ENCODE data around the gene SLC25A45. TPM values are rescaled to one million over a fixed set of nuclear protein-coding genes. Genes with fewer than 3 reads are reported as not detected.

SLC25A45 gene
- total RNA-seq, 4 donors from 2014 or later: 2.6 to 12.4 (median 5.6) TPM

DNA sequence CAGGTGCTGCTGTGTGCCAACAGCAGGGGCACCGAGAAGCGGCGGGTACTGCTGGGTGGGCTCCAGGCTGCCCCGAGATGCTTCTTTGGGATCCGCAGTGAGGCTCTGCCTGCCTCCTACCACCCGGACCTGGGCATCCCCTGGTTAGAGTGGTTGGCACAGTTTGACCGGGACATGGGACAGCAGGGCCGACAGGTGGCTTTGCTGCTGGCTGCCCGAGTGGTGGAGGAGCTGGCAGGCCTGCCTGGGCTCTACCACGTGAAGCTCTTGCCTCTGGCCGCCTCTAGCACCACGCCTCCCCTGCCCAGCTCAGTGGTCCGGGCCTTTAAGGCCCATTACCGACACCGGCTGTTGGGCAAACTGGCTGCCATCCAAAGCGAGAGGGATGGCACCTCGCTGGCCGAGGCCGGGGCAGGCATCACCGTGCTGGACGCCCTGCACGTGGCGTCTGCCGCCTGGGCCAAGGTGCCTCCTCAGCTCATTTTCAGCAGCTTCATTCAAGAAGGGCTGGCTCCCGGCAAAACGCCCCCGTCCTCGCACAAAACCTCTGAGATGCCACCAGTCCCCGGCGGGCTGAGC, 26.0 kb downstream of the SLC25A45 start:
- peak overlapping the region; percentile 32 to 64 (median 57) for H3K27ac ChIP-seq
- DNase-seq (peak; percentile 85 to 93), ATAC-seq (peak; percentile 57 to 72)
- in situ Hi-C loops (cut with MboI; ENCODE audit: low sequenced_read_pairs in 4 of 4) (no loop called here), intact Hi-C loops (cut with DNase I; ENCODE audit: low total_unique reads) (no loop called here)
- H3K36me3 ChIP-seq: peaks cover 0 to 9% of the 10 kb centered on the region in 2 donors
- no peaks in the 10 kb centered on the region for H3K9me3 ChIP-seq
- H3K4me3 ChIP-seq: peak overlapping the region in 3 of 4 donors; percentile 57 to 68 (median 67)
- TF ChIP-seq, protein P1, sequence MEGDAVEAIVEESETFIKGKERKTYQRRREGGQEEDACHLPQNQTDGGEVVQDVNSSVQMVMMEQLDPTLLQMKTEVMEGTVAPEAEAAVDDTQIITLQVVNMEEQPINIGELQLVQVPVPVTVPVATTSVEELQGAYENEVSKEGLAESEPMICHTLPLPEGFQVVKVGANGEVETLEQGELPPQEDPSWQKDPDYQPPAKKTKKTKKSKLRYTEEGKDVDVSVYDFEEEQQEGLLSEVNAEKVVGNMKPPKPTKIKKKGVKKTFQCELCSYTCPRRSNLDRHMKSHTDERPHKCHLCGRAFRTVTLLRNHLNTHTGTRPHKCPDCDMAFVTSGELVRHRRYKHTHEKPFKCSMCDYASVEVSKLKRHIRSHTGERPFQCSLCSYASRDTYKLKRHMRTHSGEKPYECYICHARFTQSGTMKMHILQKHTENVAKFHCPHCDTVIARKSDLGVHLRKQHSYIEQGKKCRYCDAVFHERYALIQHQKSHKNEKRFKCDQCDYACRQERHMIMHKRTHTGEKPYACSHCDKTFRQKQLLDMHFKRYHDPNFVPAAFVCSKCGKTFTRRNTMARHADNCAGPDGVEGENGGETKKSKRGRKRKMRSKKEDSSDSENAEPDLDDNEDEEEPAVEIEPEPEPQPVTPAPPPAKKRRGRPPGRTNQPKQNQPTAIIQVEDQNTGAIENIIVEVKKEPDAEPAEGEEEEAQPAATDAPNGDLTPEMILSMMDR (IDR thresholded peaks at IDR 0.05 in 4 of 5, conservative IDR thresholded peaks at IDR 0.05 in 1 of 5): no peak
- TF ChIP-seq POLR2A (IDR thresholded peaks at IDR 0.05): no peak
- H3K27me3 ChIP-seq: no peaks in the 10 kb centered on the region
- H3K4me1 ChIP-seq: peaks cover 30 to 34% of the 10 kb centered on the region in 2 donors

DNA sequence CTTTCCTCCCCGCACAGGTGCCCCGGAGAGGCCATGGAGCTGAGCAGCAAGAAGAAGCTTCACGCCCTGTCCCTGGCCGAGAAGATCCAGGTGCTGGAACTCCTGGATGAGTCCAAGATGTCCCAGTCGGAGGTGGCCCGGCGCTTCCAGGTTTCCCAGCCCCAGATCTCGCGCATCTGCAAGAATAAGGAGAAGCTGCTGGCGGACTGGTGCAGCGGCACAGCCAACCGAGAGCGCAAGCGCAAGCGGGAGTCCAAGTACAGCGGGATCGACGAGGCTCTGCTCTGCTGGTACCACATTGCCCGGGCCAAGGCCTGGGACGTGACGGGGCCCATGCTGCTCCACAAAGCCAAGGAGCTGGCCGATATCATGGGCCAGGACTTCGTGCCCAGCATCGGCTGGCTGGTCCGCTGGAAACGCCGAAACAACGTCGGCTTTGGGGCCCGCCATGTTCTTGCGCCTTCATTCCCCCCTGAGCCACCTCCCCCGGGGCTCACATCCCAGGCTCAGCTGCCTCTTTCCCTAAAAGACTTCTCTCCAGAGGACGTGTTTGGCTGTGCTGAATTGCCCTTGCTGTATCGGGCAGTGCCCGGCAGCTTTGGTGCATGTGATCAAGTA, 26.6 kb downstream of the SLC25A45 start:
- peak in 1 of 2 donors; percentile 43 for DNase-seq

DNA sequence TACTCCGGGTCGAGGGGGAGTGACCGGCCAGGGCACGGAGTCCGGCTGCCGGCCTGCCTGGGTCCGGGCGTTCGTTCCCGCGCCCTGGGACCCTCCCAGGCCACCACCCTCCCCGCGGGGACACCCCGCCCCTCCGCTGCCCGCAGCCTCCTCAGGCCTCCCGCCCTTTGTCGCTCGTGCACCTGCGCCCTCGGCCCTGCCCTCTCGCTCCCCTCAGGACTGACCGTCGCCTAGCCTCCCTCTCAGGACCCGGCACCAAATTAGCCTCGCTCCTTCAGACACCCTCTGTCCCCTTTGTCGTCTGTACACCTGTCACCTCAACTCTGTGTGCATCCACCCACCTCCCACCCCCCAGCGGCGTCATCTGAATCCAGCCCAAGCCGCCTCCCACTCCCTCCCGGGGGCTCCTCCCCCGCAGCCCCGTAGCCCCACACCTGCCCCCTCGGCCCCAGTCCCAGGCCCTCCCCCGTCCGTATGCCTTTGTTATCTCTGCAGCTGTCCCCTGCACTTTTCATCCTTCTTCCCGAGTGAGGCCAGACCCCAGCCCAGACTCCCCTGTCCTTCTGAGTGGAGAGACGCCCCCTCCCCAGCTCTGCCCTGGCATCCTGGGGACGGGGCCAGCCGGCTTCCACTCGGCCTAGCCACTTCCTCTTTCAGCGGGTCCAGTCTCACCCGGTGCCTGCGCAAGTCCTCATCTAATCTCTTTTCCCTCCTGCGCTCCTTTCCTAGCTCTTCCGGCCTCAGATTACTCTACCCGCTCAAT, 27.3 kb downstream of the SLC25A45 start:
- peaks cover 30 to 34% of the 10 kb centered on the region in 2 donors for H3K4me1 ChIP-seq

More for the DNA sequence above, 26.6 kb downstream of the SLC25A45 start:
- H3K27me3 ChIP-seq: no peaks in the 10 kb centered on the region
- H3K36me3 ChIP-seq: peaks cover 0 to 15% of the 10 kb centered on the region in 2 donors
- peaks cover 30 to 34% of the 10 kb centered on the region in 2 donors for H3K4me1 ChIP-seq
- ATAC-seq: peak in 1 of 2 donors; percentile 18
- in situ Hi-C loops (cut with MboI; ENCODE audit: low sequenced_read_pairs in 4 of 4) (no loop called here), intact Hi-C loops (cut with DNase I; ENCODE audit: low total_unique reads) (no loop called here)
- peak overlapping the region in 3 of 4 donors; percentile 32 to 64 (median 58) for H3K27ac ChIP-seq
- no peaks in the 10 kb centered on the region for H3K9me3 ChIP-seq
- TF ChIP-seq, protein P1 (IDR thresholded peaks at IDR 0.05 in 4 of 5, conservative IDR thresholded peaks at IDR 0.05 in 1 of 5): no peak
- TF ChIP-seq POLR2A (IDR thresholded peaks at IDR 0.05): no peak
- peak overlapping the region; percentile 50 to 68 (median 62) for H3K4me3 ChIP-seq

DNA sequence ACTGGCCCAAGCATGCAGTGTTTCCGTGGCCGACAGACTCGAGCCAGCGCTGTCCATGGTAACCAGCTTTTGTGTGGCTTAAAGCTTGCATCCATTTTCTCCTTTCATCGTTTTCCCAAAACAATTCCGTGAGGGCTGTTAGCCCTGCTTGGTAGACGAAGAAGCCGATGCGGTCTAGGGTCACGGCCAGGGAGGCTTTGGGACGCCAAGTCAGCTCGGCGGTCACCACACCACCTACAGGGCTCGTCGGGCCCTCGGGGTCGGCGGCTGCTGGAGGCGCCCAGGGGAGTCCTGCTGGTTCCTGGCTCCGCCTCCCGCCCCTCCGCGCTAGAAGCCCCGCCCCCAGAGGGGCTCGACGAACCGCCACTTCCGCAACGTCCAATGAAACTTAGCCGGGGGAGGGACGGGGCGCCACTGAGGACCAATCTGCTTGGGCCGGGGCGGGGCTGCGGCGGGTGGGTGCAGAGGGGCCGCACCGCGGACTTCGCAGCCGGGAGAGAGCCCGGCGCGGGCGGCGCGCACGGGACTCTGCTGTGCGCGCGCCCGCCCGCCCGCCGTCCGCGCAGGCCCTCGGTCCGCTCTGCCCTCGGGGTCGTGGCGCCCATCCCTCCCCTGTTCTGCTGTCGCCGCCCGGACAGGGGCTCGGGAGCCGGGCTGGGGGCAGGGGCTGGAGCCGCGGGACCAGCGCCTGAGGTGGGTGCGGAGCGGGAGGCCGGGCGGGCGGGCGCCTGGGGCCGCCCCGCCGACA, 28.0 kb downstream of the SLC25A45 start, which contains the start of gene TIGD3:
TIGD3 (plus strand) TSS at position 487 of the 748 bp plus-strand sequence. CDS start 1,058 bp downstream, outside the sequence.
- intact Hi-C loops (cut with DNase I; ENCODE audit: low total_unique reads): no loop called here
- H3K4me3 ChIP-seq: peak within 1 kb of the TSS; percentile 57 to 68 (median 63)
- TF ChIP-seq, protein P1 (IDR thresholded peaks at IDR 0.05 in 4 of 5, conservative IDR thresholded peaks at IDR 0.05 in 1 of 5): no peak
- TF ChIP-seq POLR2A (IDR thresholded peaks at IDR 0.05): peak; percentile 95 to 96
- peak within 1 kb of the TSS; percentile 52 to 75 (median 64) for H3K27ac ChIP-seq
- H3K27me3 ChIP-seq: no peaks in the 10 kb centered on the region
- ATAC-seq: peak; percentile 73 to 79
- in situ Hi-C loops (cut with MboI; ENCODE audit: low sequenced_read_pairs in 4 of 4): no loop called here
- no peaks in the 10 kb centered on the region for H3K9me3 ChIP-seq
- H3K36me3 ChIP-seq: peaks cover 0 to 29% of the 10 kb centered on the region in 2 donors
- peak; percentile 95 for DNase-seq
- H3K4me1 ChIP-seq: peaks cover 30 to 34% of the 10 kb centered on the region in 2 donors

More for the DNA sequence above, 27.3 kb downstream of the SLC25A45 start:
- no peaks in the 10 kb centered on the region for H3K9me3 ChIP-seq
- no peak for TF ChIP-seq POLR2A (IDR thresholded peaks at IDR 0.05)
- TF ChIP-seq, protein P1 (IDR thresholded peaks at IDR 0.05 in 4 of 5, conservative IDR thresholded peaks at IDR 0.05 in 1 of 5): no peak
- in situ Hi-C loops (cut with MboI; ENCODE audit: low sequenced_read_pairs in 4 of 4): no loop called here
- H3K27ac ChIP-seq: peak overlapping the region in 3 of 4 donors; percentile 27 to 64 (median 60)
- intact Hi-C loops (cut with DNase I; ENCODE audit: low total_unique reads): no loop called here
- DNase-seq (no peak), ATAC-seq (peak in 1 of 2 donors; percentile 13)
- no peaks in the 10 kb centered on the region for H3K27me3 ChIP-seq
- peak overlapping the region; percentile 50 to 68 (median 62) for H3K4me3 ChIP-seq
- H3K36me3 ChIP-seq: peaks cover 0 to 22% of the 10 kb centered on the region in 2 donors
